Prostate gland (tissue), 2 donors: ENCODE measurements around the gene CSK. TPM values are rescaled to one million over a fixed set of nuclear protein-coding genes. Genes with fewer than 3 reads are reported as not detected.

Experiments
- DNase-seq: peaks from one replicate; pipeline ENCODE4 v3.0.0-alpha.2; 2019; ENCODE audit warnings: low spot score
- H3K27ac ChIP-seq, 2 donors: fragments of 200-600 bp; sonication (generic); 2 replicates each; pipeline ENCODE4 v1.5.1; 2017 to 2019
- H3K27me3 ChIP-seq: fragments of 200-600 bp; sonication (generic); replicated peaks from 2 replicates; pipeline ENCODE4 v1.5.1; 2019; ENCODE audit not compliant: insufficient read depth
- H3K36me3 ChIP-seq, 2 donors: fragments of 200-600 bp; sonication (generic); 1 replicate in 1 of 2; 2 replicates in 1 of 2; pipeline versions ENCODE4 v1.5.1 to v1.8.1; 2017 to 2019
- H3K4me1 ChIP-seq: fragments of 200-600 bp; sonication (generic); replicated peaks from 2 replicates; pipeline ENCODE4 v1.5.1; 2019
- H3K4me3 ChIP-seq, 2 donors: fragments of 200-600 bp; sonication (generic); 2 replicates each; pipeline ENCODE4 v1.5.1; 2017 to 2019
- H3K9me3 ChIP-seq: fragments of 200-600 bp; sonication (generic); 2 replicates; pipeline ENCODE4 v1.5.1; 2017
- POLR2A ChIP-seq: fragments of 450-650 bp; IDR thresholded peaks from one replicate; pipeline ENCODE4 v1.6.1; 2016; ENCODE audit warnings: antibody characterized with exemption, mild to moderate bottlenecking
- POLR2AphosphoS5 ChIP-seq: sonication (generic); formaldehyde crosslinking; IDR thresholded peaks from one replicate; pipeline ENCODE4 v1.6.1; 2017; ENCODE audit warnings: antibody characterized with exemption
- WGBS: methylation state at CpG from one replicate; pipeline ENCODE4 v1.1.5; 2018; 5-methylcytosine and 5-hydroxymethylcytosine counted together
- intact Hi-C: fragments of 100-400 bp; cut with DNase I; formaldehyde crosslinking; loops from one replicate; pipeline ENCODE4 v1.14.2; 2022
- total RNA-seq, 2 donors: library from RNA; depleted of rRNA; stranded (reverse); fragments of >200 nt; gene quantifications; one replicate each; pipeline ENCODE4 v1.1.0, GENCODE V29; 2016
- TF ChIP-seq, protein P1 (sequence below), 4 experiments: fragments of 200-600 bp in 2 of 4; fragments of 450-650 bp in 2 of 4; sonication (generic) in 2 of 4; IDR thresholded peaks; 1 replicate in 3 of 4; 2 replicates in 1 of 4; pipeline ENCODE4 v1.5.1; 2016 to 2019; ENCODE audit warnings: antibody characterized with exemption in 4 of 4, mild to moderate bottlenecking in 2 of 4, moderate library complexity in 2 of 4

Gene CSK
- total RNA-seq, 2 donors from 2014 or later = 45.3 to 57.0 TPM

DNA sequence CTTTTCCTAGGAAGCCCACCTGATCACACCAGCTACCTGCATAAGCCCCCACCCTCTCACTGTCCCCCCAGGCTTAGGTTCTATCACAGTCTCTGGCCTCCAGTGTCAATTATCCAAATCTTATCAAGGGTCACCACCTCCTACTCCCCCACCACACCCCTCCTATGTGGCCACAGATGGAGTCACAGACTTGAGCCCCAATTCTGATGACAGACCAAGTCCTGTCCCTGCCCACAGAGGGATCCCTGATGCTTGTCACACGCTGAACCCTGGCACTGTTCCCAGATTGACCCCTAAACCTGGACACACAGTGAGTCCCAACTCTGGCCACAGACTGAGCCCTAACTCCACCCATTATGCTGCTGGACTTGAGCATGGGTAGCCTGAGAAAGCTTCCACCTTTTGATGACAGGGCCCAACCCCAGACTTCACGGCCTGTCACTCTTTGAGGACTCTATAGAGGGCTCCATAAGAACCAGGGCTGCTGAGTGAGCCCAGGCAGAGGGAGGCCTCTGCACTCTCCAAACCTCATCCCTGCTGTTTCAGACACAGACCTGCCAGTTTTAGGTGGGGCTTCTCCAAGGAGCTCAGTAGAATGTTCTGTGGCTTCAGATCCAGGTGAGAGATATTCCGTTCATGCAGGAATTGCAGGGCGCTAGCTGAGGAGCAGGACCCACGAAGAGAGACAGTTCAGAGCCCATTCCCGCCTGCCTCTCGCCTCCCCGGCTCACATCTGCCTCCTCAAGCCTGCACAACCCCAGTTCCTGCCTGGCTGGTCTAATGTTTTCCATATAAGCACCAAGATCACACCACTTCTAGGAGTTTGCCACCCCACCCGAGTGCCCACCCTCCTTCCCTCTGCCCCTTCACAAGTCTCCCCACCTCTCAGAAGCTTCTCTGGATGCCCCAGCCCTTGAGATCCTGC is 59.2 kb downstream of the CSK start:
- no peaks in the 10 kb centered on the region for H3K27me3 ChIP-seq
- H3K36me3 ChIP-seq = no peaks in the 10 kb centered on the region
- H3K9me3 ChIP-seq = no peaks in the 10 kb centered on the region
- intact Hi-C loops = loop anchor here (5.0 kb wide), 2 partner anchors 59 to 66 kb away; partner anchors contain the start of genes CSK and FAM219B
- DNase-seq = no peak
- H3K27ac ChIP-seq = no peak overlapping the region
- TF ChIP-seq POLR2A = no peak
- TF ChIP-seq, protein P1, sequence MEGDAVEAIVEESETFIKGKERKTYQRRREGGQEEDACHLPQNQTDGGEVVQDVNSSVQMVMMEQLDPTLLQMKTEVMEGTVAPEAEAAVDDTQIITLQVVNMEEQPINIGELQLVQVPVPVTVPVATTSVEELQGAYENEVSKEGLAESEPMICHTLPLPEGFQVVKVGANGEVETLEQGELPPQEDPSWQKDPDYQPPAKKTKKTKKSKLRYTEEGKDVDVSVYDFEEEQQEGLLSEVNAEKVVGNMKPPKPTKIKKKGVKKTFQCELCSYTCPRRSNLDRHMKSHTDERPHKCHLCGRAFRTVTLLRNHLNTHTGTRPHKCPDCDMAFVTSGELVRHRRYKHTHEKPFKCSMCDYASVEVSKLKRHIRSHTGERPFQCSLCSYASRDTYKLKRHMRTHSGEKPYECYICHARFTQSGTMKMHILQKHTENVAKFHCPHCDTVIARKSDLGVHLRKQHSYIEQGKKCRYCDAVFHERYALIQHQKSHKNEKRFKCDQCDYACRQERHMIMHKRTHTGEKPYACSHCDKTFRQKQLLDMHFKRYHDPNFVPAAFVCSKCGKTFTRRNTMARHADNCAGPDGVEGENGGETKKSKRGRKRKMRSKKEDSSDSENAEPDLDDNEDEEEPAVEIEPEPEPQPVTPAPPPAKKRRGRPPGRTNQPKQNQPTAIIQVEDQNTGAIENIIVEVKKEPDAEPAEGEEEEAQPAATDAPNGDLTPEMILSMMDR (IDR thresholded peaks at IDR 0.05) = no peak
- TF ChIP-seq POLR2AphosphoS5 = no peak
- H3K4me1 ChIP-seq = peaks cover 10% of the 10 kb centered on the region
- WGBS = 86% methylated on average over 9 of the region's 9 CpGs
- H3K4me3 ChIP-seq = no peak overlapping the region

DNA sequence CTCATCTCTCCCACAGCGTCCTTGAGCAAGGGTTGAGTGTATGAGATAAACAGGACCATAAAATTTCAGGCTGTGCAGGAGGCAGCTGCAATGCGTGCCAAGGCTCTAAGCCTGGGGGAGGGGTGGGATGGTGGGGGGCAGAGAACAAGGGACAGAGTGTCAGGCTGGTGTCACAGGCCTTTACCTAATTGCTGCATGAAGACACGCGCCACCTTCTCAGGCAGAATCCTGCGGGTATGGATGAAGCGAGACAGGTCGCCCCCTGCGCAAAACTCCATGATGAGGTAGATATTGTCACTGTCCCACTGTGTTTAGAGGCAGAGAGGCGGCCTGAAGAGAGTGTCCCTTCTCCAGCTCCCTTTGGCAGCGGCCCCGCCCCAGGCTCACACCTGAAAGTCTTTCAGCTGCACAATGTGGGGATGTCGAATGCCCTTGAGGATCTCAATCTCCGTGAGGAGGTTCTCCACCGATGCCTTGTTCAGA is 60.1 kb downstream of the CSK start:
- intact Hi-C loops = loop anchor here (5.0 kb wide), 2 partner anchors 60 to 65 kb away; partner anchors contain the start of genes CSK and FAM219B
- Histone ChIP-seq H3K4me1 (peaks cover 10% of the 10 kb centered on the region), H3K36me3 (no peaks in the 10 kb centered on the region), H3K27ac (no peak overlapping the region), H3K27me3 (no peaks in the 10 kb centered on the region), H3K9me3 (no peaks in the 10 kb centered on the region), H3K4me3 (peak overlapping the region; percentile 88 to 95)
- TF ChIP-seq POLR2AphosphoS5 (no peak), POLR2A (no peak)
- TF ChIP-seq, protein P1 (IDR thresholded peaks at IDR 0.05) = no peak
- no peak for DNase-seq
- WGBS = 68% methylated on average over 14 of the region's 14 CpGs

DNA sequence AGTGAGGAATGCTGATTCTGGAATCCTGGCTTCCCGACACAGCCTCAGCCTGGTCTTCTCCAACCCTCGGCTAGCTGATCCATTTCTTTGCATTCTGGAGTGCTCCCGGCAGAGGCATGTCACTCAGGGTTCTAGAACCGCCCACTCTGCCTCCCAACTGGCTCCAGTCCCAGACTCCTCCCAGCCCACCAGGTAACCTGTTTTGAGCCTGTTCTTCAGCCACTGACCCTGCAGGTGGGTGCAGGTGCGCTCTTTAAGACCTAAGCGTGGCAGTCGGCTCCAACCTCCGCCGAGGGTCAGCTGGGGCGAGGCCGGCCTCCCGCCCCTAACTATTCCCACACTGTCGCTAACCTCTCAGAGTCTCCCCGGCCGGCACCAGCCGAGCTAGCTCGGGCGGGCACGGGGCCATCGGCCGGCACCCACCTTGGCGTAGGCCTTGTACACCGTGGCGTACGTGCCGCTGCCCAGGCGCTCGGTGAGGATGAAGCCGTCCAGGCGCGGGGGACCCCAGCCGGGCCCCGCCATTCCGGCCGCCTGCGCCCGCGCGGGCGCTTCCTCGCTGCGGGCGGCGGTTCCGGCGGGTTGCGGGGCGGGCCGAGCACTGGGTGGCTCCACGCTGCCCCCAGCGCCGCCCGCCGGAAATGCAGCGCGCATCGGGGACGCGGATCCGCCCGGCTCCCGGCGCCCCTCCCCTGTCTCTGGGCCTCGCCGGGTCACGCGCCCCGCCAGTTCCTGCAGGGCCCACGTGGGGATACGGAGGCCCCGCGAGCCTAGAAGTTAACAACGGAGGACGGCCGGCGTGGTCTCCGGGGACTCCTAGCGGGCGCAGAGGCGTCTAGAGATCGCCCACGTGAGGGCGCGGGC is 60.9 kb downstream of the CSK start, which contains the start of gene ULK3:
ULK3 (minus strand) TSS at position 576 of the 864 bp plus-strand sequence; CDS start at position 525, 51 bp downstream.
- Histone ChIP-seq H3K27ac (peak within 1 kb of the TSS; percentile 89 to 94), H3K4me3 (peak within 1 kb of the TSS; percentile 88 to 95), H3K9me3 (no peaks in the 10 kb centered on the region), H3K27me3 (no peaks in the 10 kb centered on the region), H3K4me1 (peaks cover 10% of the 10 kb centered on the region), H3K36me3 (no peaks in the 10 kb centered on the region)
- intact Hi-C loops = loop anchor here (5.0 kb wide), 2 partner anchors 61 to 64 kb away; partner anchors contain the start of genes CSK and FAM219B
- DNase-seq = peak; percentile 86
- WGBS = under 1% methylated on average over 31 of the region's 84 CpGs
- TF ChIP-seq, protein P1 (IDR thresholded peaks at IDR 0.05) = peak; percentile 65 to 94 (median 82)
- peak; percentile 72 for TF ChIP-seq POLR2AphosphoS5
- TF ChIP-seq POLR2A = peak; percentile 38

DNA sequence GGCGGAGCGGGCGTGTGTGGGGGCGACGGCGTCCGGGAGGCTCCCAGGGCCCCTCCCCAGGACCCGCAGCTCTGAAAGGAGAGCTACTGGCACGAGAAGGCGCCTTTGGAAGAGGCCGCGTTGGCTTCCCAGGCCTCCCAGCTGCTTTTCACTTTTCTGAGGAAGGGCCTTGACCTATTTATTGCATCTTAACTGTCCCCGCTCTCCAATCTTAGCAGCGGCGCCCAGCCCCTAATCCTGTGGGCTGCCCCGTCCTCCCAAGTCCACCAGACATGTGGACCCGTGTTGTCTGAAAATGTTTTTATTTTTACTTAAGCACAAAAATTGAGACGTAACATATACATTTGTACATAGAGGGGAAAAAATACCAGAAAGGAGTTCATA is 61.6 kb downstream of the CSK start:
- Histone ChIP-seq H3K27me3 (no peaks in the 10 kb centered on the region), H3K4me1 (peaks cover 10% of the 10 kb centered on the region), H3K27ac (peak overlapping the region; percentile 89 to 94), H3K9me3 (no peaks in the 10 kb centered on the region), H3K36me3 (peaks cover 0 to 3% of the 10 kb centered on the region in 2 donors), H3K4me3 (peak overlapping the region; percentile 88 to 95)
- no peak for DNase-seq
- no peak for TF ChIP-seq POLR2A
- no peak for TF ChIP-seq POLR2AphosphoS5
- TF ChIP-seq, protein P1 (IDR thresholded peaks at IDR 0.05) = no peak
- WGBS = 14% methylated on average over 15 of the region's 18 CpGs
- intact Hi-C loops = loop anchor here (5.0 kb wide), 2 partner anchors 61 to 64 kb away; partner anchors contain the start of genes CSK and FAM219B
